Peyer's patch (tissue), 4 donors: ENCODE measurements around the gene IKBKE.

Experiments used
- CTCF ChIP-seq, 6 experiments: fragments of 450-650 bp in 4 of 6; fragments of 200-600 bp in 2 of 6; sonication (generic) in 1 of 6; IDR thresholded peaks; one replicate each; pipeline ENCODE4 v1.5.1; 2017 to 2019; ENCODE audit warnings: antibody characterized with exemption in 6 of 6, mild to moderate bottlenecking in 3 of 6, moderate library complexity in 1 of 6
- POLR2A ChIP-seq, 2 donors: fragments of 450-650 bp; IDR thresholded peaks; one replicate each; pipeline ENCODE4 v1.5.1; 2017; ENCODE audit warnings: antibody characterized with exemption in 2 of 2, mild to moderate bottlenecking in 2 of 2, moderate library complexity in 2 of 2

- no peak for TF ChIP-seq CTCF (IDR thresholded peaks at IDR 0.05)
- TF ChIP-seq POLR2A (IDR thresholded peaks at IDR 0.05), result no peak
Observed at GRCh38 chr1:206493279-206493678, 23.0 kb downstream of the IKBKE start.
